Mesenchymal stem cell (in vitro differentiated cells and primary cell): ENCODE measurements around the gene UBASH3B.

Source experiments
- DNase-seq: peaks from one replicate; pipeline ENCODE4 v3.0.0-alpha.2; 2013
- H2AFZ ChIP-seq: one replicate; pipeline ENCODE4 v1.6.1; 2013; ENCODE audit warnings: low read depth, mild to moderate bottlenecking, control low read depth, inconsistent platforms, low read length, moderate library complexity
- H2AK5ac ChIP-seq: 2 replicates; pipeline ENCODE4 v1.6.1; 2013; ENCODE audit warnings: low read length, moderate library complexity, mild to moderate bottlenecking, inconsistent platforms; ENCODE audit not compliant: severe bottlenecking
- H2BK120ac ChIP-seq: one replicate; pipeline ENCODE4 v1.6.1; 2013; ENCODE audit warnings: low read depth, mild to moderate bottlenecking, inconsistent platforms, low read length, moderate library complexity
- H2BK12ac ChIP-seq, 2 experiments: one replicate each; pipeline ENCODE4 v1.6.1; 2013; ENCODE audit warnings: inconsistent platforms in 2 of 2, low read length in 2 of 2, mild to moderate bottlenecking in 2 of 2, moderate library complexity in 2 of 2, control low read depth in 1 of 2
- H2BK15ac ChIP-seq: one replicate; pipeline ENCODE4 v1.6.1; 2013; ENCODE audit warnings: mild to moderate bottlenecking, low read depth, inconsistent platforms; ENCODE audit not compliant: poor library complexity, severe bottlenecking
- H2BK5ac ChIP-seq: 2 replicates; pipeline ENCODE4 v1.6.1; 2013; ENCODE audit warnings: low read depth, mild to moderate bottlenecking, low read length, control low read depth, inconsistent platforms; ENCODE audit not compliant: poor library complexity, severe bottlenecking
- H3K14ac ChIP-seq, 2 experiments: one replicate each; pipeline ENCODE4 v1.6.1; 2013; ENCODE audit warnings: inconsistent platforms in 2 of 2, low read length in 2 of 2, control low read depth in 1 of 2, mild to moderate bottlenecking in 1 of 2, moderate library complexity in 1 of 2
- H3K18ac ChIP-seq, 2 experiments: one replicate each; pipeline ENCODE4 v1.6.1; 2013; ENCODE audit warnings: inconsistent platforms in 2 of 2, low read length in 2 of 2, control low read depth in 1 of 2, low read depth in 1 of 2, mild to moderate bottlenecking in 1 of 2
- H3K23ac ChIP-seq, 2 experiments: one replicate each; pipeline ENCODE4 v1.6.1; 2013; ENCODE audit warnings: inconsistent platforms in 2 of 2, low read length in 2 of 2, mild to moderate bottlenecking in 2 of 2, moderate library complexity in 2 of 2, control low read depth in 1 of 2
- H3K27ac ChIP-seq: 2 replicates; pipeline ENCODE4 v1.5.1; 2013; ENCODE audit warnings: mild to moderate bottlenecking, moderate library complexity, low read length, control low read depth, inconsistent platforms; ENCODE audit not compliant: poor library complexity, severe bottlenecking
- H3K27me3 ChIP-seq, 2 experiments: 2 replicates each; pipeline versions ENCODE4 v1.6.1 to v1.7.0; 2013; ENCODE audit warnings: low read length in 2 of 2, mild to moderate bottlenecking in 2 of 2, moderate library complexity in 2 of 2, control low read depth in 1 of 2, inconsistent platforms in 1 of 2; ENCODE audit not compliant: control insufficient read depth in 1 of 2, insufficient read depth in 1 of 2
- H3K36me3 ChIP-seq, 2 experiments: 2 replicates each; pipeline versions ENCODE4 v1.6.1 to v1.7.0; 2013; ENCODE audit warnings: low read length in 2 of 2, control low read depth in 1 of 2, inconsistent platforms in 1 of 2, low read depth in 1 of 2, mild to moderate bottlenecking in 1 of 2; ENCODE audit not compliant: insufficient read depth in 2 of 2, control insufficient read depth in 1 of 2
- H3K4ac ChIP-seq, 2 experiments: one replicate each; pipeline ENCODE4 v1.6.1; 2013; ENCODE audit warnings: inconsistent platforms in 2 of 2, low read length in 2 of 2, mild to moderate bottlenecking in 2 of 2, moderate library complexity in 2 of 2, control low read depth in 1 of 2, low read depth in 1 of 2
- H3K4me1 ChIP-seq: 2 replicates; pipeline ENCODE4 v1.6.1; 2013; ENCODE audit warnings: low read depth, low read length, control low read depth; ENCODE audit not compliant: control insufficient read depth, insufficient read depth
- H3K4me2 ChIP-seq: 2 replicates; pipeline ENCODE4 v1.6.1; 2013; ENCODE audit warnings: low read length, mild to moderate bottlenecking, inconsistent platforms; ENCODE audit not compliant: poor library complexity, severe bottlenecking
- H3K4me3 ChIP-seq, 2 experiments: 2 replicates each; pipeline versions ENCODE4 v1.5.1 to v1.7.0; 2013; ENCODE audit warnings: low read length in 2 of 2, mild to moderate bottlenecking in 2 of 2, control low read depth in 1 of 2, low read depth in 1 of 2; ENCODE audit not compliant: insufficient read depth in 1 of 2
- H3K79me1 ChIP-seq: replicated peaks from 2 replicates; pipeline ENCODE4 v1.6.1; 2013; ENCODE audit warnings: mild to moderate bottlenecking, control low read depth, low read length, inconsistent platforms; ENCODE audit not compliant: poor library complexity, severe bottlenecking
- H3K9ac ChIP-seq: 2 replicates; pipeline ENCODE4 v1.7.0; 2013; ENCODE audit warnings: mild to moderate bottlenecking, low read length, moderate library complexity
- H3K9me3 ChIP-seq: 2 replicates; pipeline ENCODE4 v1.7.0; 2013; ENCODE audit warnings: mild to moderate bottlenecking, low read length; ENCODE audit not compliant: control insufficient read depth
- H4K8ac ChIP-seq: one replicate; pipeline ENCODE4 v1.6.1; 2013; ENCODE audit warnings: inconsistent platforms, mild to moderate bottlenecking, low read length, moderate library complexity
- H4K91ac ChIP-seq: one replicate; pipeline ENCODE4 v1.6.1; 2013; ENCODE audit warnings: mild to moderate bottlenecking, low read length, inconsistent platforms
- WGBS: methylation state at CpG from one replicate; pipeline ENCODE4 v1.1.7; 2013; ENCODE audit warnings: mixed read lengths; 5-methylcytosine and 5-hydroxymethylcytosine counted together

Gene UBASH3B

GRCh38 chr11:122642472-122642922, 13.0 kb upstream of the UBASH3B start:
- Histone ChIP-seq H4K91ac (no peak overlapping the region), H3K27me3 (no peaks in the 10 kb centered on the region), H2BK5ac (peak overlapping the region; percentile 91), H2BK15ac (no peak overlapping the region), H3K4ac (no peak overlapping the region), H3K18ac (peak overlapping the region in 1 of 2 experiments; percentile 45), H2AK5ac (peak overlapping the region; percentile 96), H3K9me3 (no peaks in the 10 kb centered on the region), H3K36me3 (no peaks in the 10 kb centered on the region), H4K8ac (no peak overlapping the region), H3K9ac (no peak overlapping the region), H2AFZ (no peak overlapping the region), H3K4me1 (peaks cover 14% of the 10 kb centered on the region), H2BK12ac (no peak overlapping the region), H3K14ac (no peak overlapping the region), H3K4me2 (peak overlapping the region; percentile 38), H3K4me3 (no peak overlapping the region), H3K79me1 (peaks cover 2% of the 10 kb centered on the region), H3K27ac (peak overlapping the region; percentile 97), H3K23ac (no peak overlapping the region), H2BK120ac (peak overlapping the region; percentile 8)
- 0% methylated on average over 4 of the region's 4 CpGs for WGBS
- DNase-seq = peak; percentile 94

- peak overlapping the region; percentile 96 for H2AK5ac ChIP-seq
- no peak overlapping the region for H3K9ac ChIP-seq
- WGBS = 11% methylated on average over 6 of the region's 6 CpGs
- peak overlapping the region; percentile 58 for H2AFZ ChIP-seq
- H3K4me2 ChIP-seq = peak overlapping the region; percentile 38
- H4K8ac ChIP-seq = peak overlapping the region; percentile 75
- peak; percentile 73 for DNase-seq
- H3K9me3 ChIP-seq = no peaks in the 10 kb centered on the region
- peak overlapping the region; percentile 97 for H3K27ac ChIP-seq
- H2BK120ac ChIP-seq = peak overlapping the region; percentile 61
- no peaks in the 10 kb centered on the region for H3K27me3 ChIP-seq
- no peaks in the 10 kb centered on the region for H3K36me3 ChIP-seq
- H3K4me3 ChIP-seq = no peak overlapping the region
- H3K23ac ChIP-seq = no peak overlapping the region
- H2BK5ac ChIP-seq = peak overlapping the region; percentile 91
- peak overlapping the region; percentile 45 to 70 for H3K18ac ChIP-seq
- H4K91ac ChIP-seq = no peak overlapping the region
- peak overlapping the region; percentile 38 to 79 for H2BK12ac ChIP-seq
- peaks cover 14% of the 10 kb centered on the region for H3K4me1 ChIP-seq
- no peak overlapping the region for H3K14ac ChIP-seq
- H2BK15ac ChIP-seq = no peak overlapping the region
- H3K79me1 ChIP-seq = peaks cover 2% of the 10 kb centered on the region
- H3K4ac ChIP-seq = no peak overlapping the region
Measured at GRCh38 chr11:122642971-122643370, 12.6 kb upstream of the UBASH3B start.

- no peaks in the 10 kb centered on the region for H3K79me1 ChIP-seq
- 98% methylated on average over 5 of the region's 5 CpGs for WGBS
- no peak overlapping the region for H4K91ac ChIP-seq
- no peak overlapping the region for H3K9ac ChIP-seq
- DNase-seq = no peak
- no peak overlapping the region for H3K4ac ChIP-seq
- H3K4me1 ChIP-seq = peaks cover 12% of the 10 kb centered on the region
- no peak overlapping the region for H3K18ac ChIP-seq
- H3K14ac ChIP-seq = no peak overlapping the region
- no peak overlapping the region for H2BK5ac ChIP-seq
- H4K8ac ChIP-seq = no peak overlapping the region
- H2AK5ac ChIP-seq = no peak overlapping the region
- no peaks in the 10 kb centered on the region for H3K27me3 ChIP-seq
- H3K9me3 ChIP-seq = no peaks in the 10 kb centered on the region
- H2BK15ac ChIP-seq = no peak overlapping the region
- H3K27ac ChIP-seq = peak overlapping the region; percentile 37
- no peak overlapping the region for H3K23ac ChIP-seq
- no peak overlapping the region for H3K4me3 ChIP-seq
- no peak overlapping the region for H2AFZ ChIP-seq
- H2BK120ac ChIP-seq = no peak overlapping the region
- no peaks in the 10 kb centered on the region for H3K36me3 ChIP-seq
- no peak overlapping the region for H2BK12ac ChIP-seq
- H3K4me2 ChIP-seq = no peak overlapping the region
Measured at GRCh38 chr11:122645847-122646246, 9.7 kb upstream of the UBASH3B start.

- Histone ChIP-seq H3K27me3 (peaks cover 0 to 4% of the 10 kb centered on the region in 2 experiments), H3K23ac (no peak overlapping the region), H2AFZ (no peak overlapping the region), H3K14ac (no peak overlapping the region), H3K4me2 (no peak overlapping the region), H3K4me3 (no peak overlapping the region), H3K4ac (peak overlapping the region; percentile 43 to 55), H2BK15ac (no peak overlapping the region), H3K27ac (peak overlapping the region; percentile 82), H2BK120ac (no peak overlapping the region), H2BK12ac (peak overlapping the region in 1 of 2 experiments; percentile 24), H3K9ac (no peak overlapping the region), H2BK5ac (no peak overlapping the region), H3K36me3 (no peaks in the 10 kb centered on the region), H2AK5ac (peak overlapping the region; percentile 47), H3K79me1 (no peaks in the 10 kb centered on the region), H3K9me3 (no peaks in the 10 kb centered on the region), H3K4me1 (peaks cover 11% of the 10 kb centered on the region), H4K91ac (no peak overlapping the region), H3K18ac (peak overlapping the region in 1 of 2 experiments; percentile 57), H4K8ac (no peak overlapping the region)
- WGBS = 83% methylated on average over 6 of the region's 6 CpGs
- peak; percentile 16 for DNase-seq
Measured at GRCh38 chr11:122646549-122647340, 8.8 kb upstream of the UBASH3B start.
